RWPE1 (cell line): ENCODE data around the gene TMEM201.
A peak's percentile ranks its signal among the peaks of the same experiment; 100 is the strongest.

ENCODE experiments used
- CTCF ChIA-PET: fragments of 350-600 bp; sonication (Branson Sonifier 250); formaldehyde crosslinking; extraction: SDS; loops from one replicate; lab custom pipeline; 2021; lab: Yijun Ruan, JAX
- POLR2A ChIA-PET: fragments of 400-600 bp; formaldehyde crosslinking; extraction: SDS; loops from one replicate; lab custom pipeline; 2020; ENCODE audit warnings: antibody characterized with exemption; ENCODE audit not compliant: low non-redundant PET; lab: Yijun Ruan, JAX
- DNase-seq: peaks from one replicate; pipeline ENCODE4 v3.0.0; 2012; ENCODE audit warnings: low spot score
- H3K27ac ChIP-seq: fragments of 450-650 bp; 2 replicates; pipeline ENCODE4 v1.5.1; 2017
- CTCF ChIP-seq: fragments of 450-650 bp; conservative IDR thresholded peaks from 2 replicates; pipeline ENCODE4 v1.5.1; 2017; ENCODE audit warnings: low read depth, mild to moderate bottlenecking

The TMEM201 gene

GRCh38 chr1:9590201-9590600 lies 1.5 kb downstream of the TMEM201 start:
- DNase-seq, result no peak
- no peak for TF ChIP-seq CTCF
- peak overlapping the region; percentile 83 for H3K27ac ChIP-seq
- POLR2A ChIA-PET, result no interaction called here
- CTCF ChIA-PET, result interaction anchor here (0.8 kb wide), 1 partner anchor 26 kb away, joined by 3 read pairs; no protein-coding TSS in a partner anchor

DNA sequence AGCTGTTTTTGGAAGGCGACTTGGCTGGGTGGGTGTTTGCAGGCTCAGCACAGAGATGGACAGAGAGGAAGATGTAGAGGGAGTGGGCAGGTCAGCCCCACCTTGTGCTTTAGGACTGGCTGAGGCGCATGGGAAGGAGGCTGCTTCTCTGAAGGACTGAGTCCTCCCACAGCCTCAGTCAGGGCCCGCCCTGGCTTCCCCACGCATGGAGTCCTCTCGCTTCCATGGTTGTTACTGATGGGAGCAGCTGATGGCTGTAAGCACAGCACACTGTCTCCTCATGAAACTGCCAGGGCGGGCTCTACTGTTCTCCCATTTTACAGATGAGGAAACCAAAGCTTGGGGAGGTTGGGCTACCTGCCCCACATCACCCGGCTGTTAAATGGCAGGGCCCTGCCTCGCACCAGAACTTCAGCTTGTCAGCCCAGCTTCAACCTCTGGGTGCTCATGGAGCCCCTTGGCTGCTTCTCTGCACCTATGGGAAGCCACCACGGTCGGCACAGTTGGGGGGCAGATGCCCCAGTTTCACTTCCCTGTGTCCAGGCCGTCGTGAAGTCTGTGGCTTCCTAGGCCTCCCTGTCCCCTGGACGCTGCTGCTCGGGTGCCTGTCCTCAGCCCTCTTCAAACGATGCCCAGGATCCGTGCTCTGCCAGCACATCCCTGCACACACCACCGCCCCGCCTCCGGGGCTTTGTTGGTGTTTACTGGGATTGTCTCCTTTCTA lies 2.4 kb downstream of the TMEM201 start:
- no peak for TF ChIP-seq CTCF
- no peak for DNase-seq
- POLR2A ChIA-PET, result no interaction called here
- peak overlapping the region; percentile 83 for H3K27ac ChIP-seq
- CTCF ChIA-PET, result interaction anchor here (0.8 kb wide), 1 partner anchor 26 kb away, joined by 3 read pairs; no protein-coding TSS in a partner anchor

DNA sequence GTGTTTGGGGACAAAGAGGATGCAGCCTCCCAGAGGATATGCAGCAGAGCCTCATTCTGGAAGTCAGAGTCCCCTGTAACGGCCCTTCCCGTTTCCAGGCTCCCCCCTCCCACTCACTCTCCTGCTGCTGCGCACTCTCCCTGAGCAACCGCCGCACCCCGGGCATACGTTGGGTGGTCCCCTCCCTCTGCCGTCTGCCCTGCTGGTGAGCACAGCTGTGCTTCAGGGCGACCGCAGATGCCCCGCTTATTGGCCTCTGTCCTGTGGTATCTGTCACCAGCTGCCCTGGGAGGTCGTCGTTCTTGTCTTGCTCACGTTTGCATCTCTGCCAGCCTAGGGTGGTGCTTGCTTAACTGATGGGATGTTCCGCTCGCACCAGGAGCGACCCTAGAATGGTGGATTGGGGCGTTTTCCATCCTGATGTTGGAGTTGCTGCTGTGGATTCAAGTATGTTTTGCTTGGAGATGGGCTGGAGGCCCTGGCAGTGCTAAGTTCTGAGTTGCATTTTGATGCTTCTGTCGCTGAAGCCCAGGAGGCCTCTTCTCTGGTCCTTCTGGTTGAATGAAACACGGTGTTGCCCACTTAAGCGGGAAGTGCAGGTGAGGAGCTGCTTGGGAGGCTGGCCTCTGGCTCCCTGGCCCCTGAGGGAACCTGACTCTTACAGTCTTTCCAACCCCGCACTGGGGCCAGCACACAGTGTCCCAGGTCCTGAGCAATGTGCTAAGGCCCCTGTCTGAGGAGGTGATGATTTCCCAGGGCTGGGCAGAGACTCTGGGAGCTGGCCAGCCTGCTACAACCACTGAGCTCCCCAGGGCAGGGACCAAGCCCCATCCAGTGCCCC lies 3.2 kb downstream of the TMEM201 start:
- ChIA-PET CTCF (interaction anchor here (1.0 kb wide), 1 partner anchor 18 kb away, joined by 6 read pairs; no protein-coding TSS in a partner anchor), POLR2A (interaction anchor here (0.6 kb wide), 2 partner anchors 41 to 59 kb away, joined by 3 to 4 read pairs; no protein-coding TSS in a partner anchor)
- peak overlapping the region; percentile 83 for H3K27ac ChIP-seq
- no peak for TF ChIP-seq CTCF
- no peak for DNase-seq

DNA sequence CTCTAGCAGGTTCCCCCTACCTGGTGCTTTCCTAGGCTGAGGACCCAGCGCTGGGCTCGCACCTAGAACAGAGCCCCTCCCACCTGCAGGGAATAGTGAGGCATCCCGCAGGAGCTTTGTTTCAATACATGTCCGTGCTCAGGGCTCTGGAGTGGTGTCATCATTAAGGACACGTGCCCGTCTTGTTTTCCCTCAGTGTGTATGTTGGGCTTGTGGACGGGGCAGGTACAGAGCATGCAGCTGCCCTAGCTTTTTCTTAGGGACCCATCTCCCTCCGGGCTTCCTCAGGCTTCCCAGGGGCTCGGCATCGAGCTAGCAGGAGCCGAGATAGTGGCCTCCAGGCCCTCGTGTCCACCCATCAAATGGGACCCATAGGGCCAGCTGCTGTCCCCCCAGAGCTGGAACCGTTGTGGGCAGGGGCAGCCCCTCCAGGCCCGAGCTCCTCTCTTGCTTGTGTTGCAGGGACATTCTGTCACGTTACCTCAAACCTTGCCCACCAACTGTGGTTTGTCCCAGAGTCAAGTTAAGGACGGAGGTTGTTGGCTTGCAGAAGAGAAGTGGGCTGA lies 3.9 kb downstream of the TMEM201 start:
- POLR2A ChIA-PET, result interaction anchor here (0.6 kb wide), 2 partner anchors 41 to 60 kb away, joined by 3 to 4 read pairs; no protein-coding TSS in a partner anchor
- DNase-seq, result no peak
- TF ChIP-seq CTCF, result no peak
- CTCF ChIA-PET, result interaction anchor here (0.5 to 1.2 kb wide), 4 partner anchors 14 to 531 kb away, joined by 3 to 9 read pairs (median 4); no protein-coding TSS in a partner anchor
- H3K27ac ChIP-seq, result peak overlapping the region; percentile 83

DNA sequence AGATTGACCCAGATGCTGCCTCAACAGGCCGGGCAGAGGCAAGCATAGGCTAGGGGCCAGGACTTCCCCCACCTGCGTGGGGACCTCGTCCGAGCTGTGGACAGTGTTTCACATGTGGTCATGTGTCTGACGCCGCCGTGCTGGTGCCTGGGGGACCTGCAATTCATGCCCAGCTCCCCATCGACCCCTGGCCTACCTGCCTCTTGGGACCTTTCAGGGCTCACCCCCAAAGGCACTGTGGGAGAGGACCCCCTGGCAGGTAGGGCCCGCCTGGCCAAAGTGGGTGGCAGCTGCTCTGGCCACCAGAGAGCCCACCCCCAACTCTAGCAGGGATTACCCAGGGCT lies 4.4 kb downstream of the TMEM201 start:
- DNase-seq, result no peak
- ChIA-PET POLR2A (interaction anchor here (0.6 kb wide), 1 partner anchor 1962 kb away, joined by 3 read pairs; no protein-coding TSS in a partner anchor), CTCF (interaction anchor here (0.5 to 1.7 kb wide), 8 partner anchors 14 to 778 kb away, joined by 3 to 12 read pairs (median 3); no protein-coding TSS in a partner anchor)
- TF ChIP-seq CTCF, result no peak
- H3K27ac ChIP-seq, result peak overlapping the region; percentile 83
